Measurements from ENCODE around the gene TAX1BP1. TPM values are rescaled to one million over a fixed set of nuclear protein-coding genes. Genes with fewer than 3 reads are reported as not detected.
"Not testable (repeated sequence)": the region's sequence is repeated elsewhere in the genome, so short reads cannot be mapped to it uniquely, and the experiment has no call there.

TAX1BP1 gene
- total RNA-seq, 1 experiment from 2014 or later, result 58.5 TPM

GRCh38 chr7:27843584-27844305 is 103.8 kb downstream of the TAX1BP1 start:
- Histone ChIP-seq H3F3A (ENCODE audit: low read length, unreplicated experiment) (no peaks in the 10 kb centered on the region), H3K9ac (ENCODE audit: low read length) (no peak overlapping the region), H3K36me3 (ENCODE audit: low read depth, low read length) (no peaks in the 10 kb centered on the region), H3K9me3 (ENCODE audit: low read length) (no peaks in the 10 kb centered on the region), H3K4me2 (ENCODE audit: low read length) (no peak overlapping the region), H2AFZ (ENCODE audit: low read length) (no peak overlapping the region), H3K4me3 (ENCODE audit: low read length) (no peak overlapping the region), H3K27ac (ENCODE audit: low read length) (no peak overlapping the region), H3K9me2 (replicated peaks; ENCODE audit: low read length) (no peaks in the 10 kb centered on the region), H4K20me1 (ENCODE audit: low read length) (no peaks in the 10 kb centered on the region), H3K79me2 (ENCODE audit: low read length) (no peaks in the 10 kb centered on the region), H3K27me3 (ENCODE audit: low read length) (no peaks in the 10 kb centered on the region), H3K4me1 (ENCODE audit: insufficient read depth, low read length) (no peaks in the 10 kb centered on the region)
- no peak for DNase-seq
- ATAC-seq, result no peak
- TF ChIP-seq CTCF (conservative IDR thresholded peaks at IDR 0.05; ENCODE audit: low read depth, low read length) (no peak), EZH2phosphoT487 (IDR thresholded peaks at IDR 0.05; ENCODE audit: borderline replicate concordance, low read length) (no peak), EZH2 (IDR thresholded peaks at IDR 0.05; ENCODE audit: low read length, unreplicated experiment) (no peak)
- intact Hi-C loops (cut with micrococcal nuclease), result no loop called here
- BruUV-seq (replicated peaks), result no TSS peak
- CTCF ChIA-PET, result no interaction called here
- POLR2A ChIA-PET (ENCODE audit: unreplicated experiment), result no interaction called here

- Histone ChIP-seq H3K4me3 (ENCODE audit: low read length) (no peak overlapping the region), H3F3A (ENCODE audit: low read length, unreplicated experiment) (no peaks in the 10 kb centered on the region), H3K9ac (ENCODE audit: low read length) (no peak overlapping the region), H3K9me2 (replicated peaks; ENCODE audit: low read length) (no peaks in the 10 kb centered on the region), H3K79me2 (ENCODE audit: low read length) (no peaks in the 10 kb centered on the region), H3K9me3 (ENCODE audit: low read length) (no peaks in the 10 kb centered on the region), H3K27me3 (ENCODE audit: low read length) (no peaks in the 10 kb centered on the region), H2AFZ (ENCODE audit: low read length) (no peak overlapping the region), H4K20me1 (ENCODE audit: low read length) (no peaks in the 10 kb centered on the region), H3K27ac (ENCODE audit: low read length) (no peak overlapping the region), H3K4me1 (ENCODE audit: insufficient read depth, low read length) (no peaks in the 10 kb centered on the region), H3K4me2 (ENCODE audit: low read length) (no peak overlapping the region), H3K36me3 (ENCODE audit: low read depth, low read length) (no peaks in the 10 kb centered on the region)
- intact Hi-C loops (cut with micrococcal nuclease), result no loop called here
- ChIA-PET POLR2A (ENCODE audit: unreplicated experiment) (no interaction called here), CTCF (no interaction called here)
- TF ChIP-seq CTCF (conservative IDR thresholded peaks at IDR 0.05; ENCODE audit: low read depth, low read length), result no peak
- TF ChIP-seq EZH2phosphoT487 (IDR thresholded peaks at IDR 0.05; ENCODE audit: borderline replicate concordance, low read length), result no peak
- no peak for TF ChIP-seq EZH2 (IDR thresholded peaks at IDR 0.05; ENCODE audit: low read length, unreplicated experiment)
- no peak for ATAC-seq
- no peak for DNase-seq
- no TSS peak for BruUV-seq (replicated peaks)
Observed at GRCh38 chr7:27846388-27846787, 106.4 kb downstream of the TAX1BP1 start.

GRCh38 chr7:27850531-27850930 is 110.6 kb downstream of the TAX1BP1 start:
- Histone ChIP-seq H3K4me2 (ENCODE audit: low read length) (no peak overlapping the region), H3K27ac (ENCODE audit: low read length) (no peak overlapping the region), H3F3A (ENCODE audit: low read length, unreplicated experiment) (no peaks in the 10 kb centered on the region), H3K4me3 (ENCODE audit: low read length) (no peak overlapping the region), H3K4me1 (ENCODE audit: insufficient read depth, low read length) (no peaks in the 10 kb centered on the region), H4K20me1 (ENCODE audit: low read length) (no peaks in the 10 kb centered on the region), H3K27me3 (ENCODE audit: low read length) (no peaks in the 10 kb centered on the region), H3K36me3 (ENCODE audit: low read depth, low read length) (no peaks in the 10 kb centered on the region), H3K9ac (ENCODE audit: low read length) (no peak overlapping the region), H3K9me2 (replicated peaks; ENCODE audit: low read length) (no peaks in the 10 kb centered on the region), H2AFZ (ENCODE audit: low read length) (no peak overlapping the region), H3K9me3 (ENCODE audit: low read length) (no peaks in the 10 kb centered on the region), H3K79me2 (ENCODE audit: low read length) (no peaks in the 10 kb centered on the region)
- ATAC-seq (no peak), DNase-seq (no peak)
- TF ChIP-seq EZH2 (IDR thresholded peaks at IDR 0.05; ENCODE audit: low read length, unreplicated experiment) (no peak), CTCF (conservative IDR thresholded peaks at IDR 0.05; ENCODE audit: low read depth, low read length) (no peak), EZH2phosphoT487 (IDR thresholded peaks at IDR 0.05; ENCODE audit: borderline replicate concordance, low read length) (no peak)
- CTCF ChIA-PET, result no interaction called here
- POLR2A ChIA-PET (ENCODE audit: unreplicated experiment), result no interaction called here
- intact Hi-C loops (cut with micrococcal nuclease), result no loop called here
- no TSS peak for BruUV-seq (replicated peaks)

- H3F3A ChIP-seq (ENCODE audit: low read length, unreplicated experiment); H3K27ac ChIP-seq (ENCODE audit: low read length); H3K9me2 ChIP-seq (replicated peaks; ENCODE audit: low read length); H3K4me2 ChIP-seq (ENCODE audit: low read length); intact Hi-C loops (cut with micrococcal nuclease); DNase-seq; POLR2A ChIA-PET (ENCODE audit: unreplicated experiment); ATAC-seq; H3K36me3 ChIP-seq (ENCODE audit: low read depth, low read length); H3K79me2 ChIP-seq (ENCODE audit: low read length); H2AFZ ChIP-seq (ENCODE audit: low read length); H3K9me3 ChIP-seq (ENCODE audit: low read length); H3K4me3 ChIP-seq (ENCODE audit: low read length); H4K20me1 ChIP-seq (ENCODE audit: low read length); H3K27me3 ChIP-seq (ENCODE audit: low read length); BruUV-seq (replicated peaks); H3K4me1 ChIP-seq (ENCODE audit: insufficient read depth, low read length); H3K9ac ChIP-seq (ENCODE audit: low read length): not testable (repeated sequence)
- CTCF ChIA-PET, result interaction anchor here (0.6 kb wide), 1 partner anchor 224 kb away, joined by 3 read pairs; no protein-coding TSS in a partner anchor
Observed at GRCh38 chr7:27856703-27857485, 116.9 kb downstream of the TAX1BP1 start.

All from PC-3 (cell line).